SW480 (cell line): ENCODE results near the gene B3GAT1.

Source experiments
- DNase-seq: peaks from one replicate; pipeline ENCODE4 v3.0.0-alpha.2; 2016; ENCODE audit warnings: low spot score

Gene B3GAT1

GRCh38 chr11:134441281-134441680, 29.2 kb upstream of the B3GAT1 start:
- DNase-seq = no peak

- DNase-seq = no peak
Measured at GRCh38 chr11:134440851-134441250, 28.8 kb upstream of the B3GAT1 start.

GRCh38 chr11:134438542-134439537, 26.8 kb upstream of the B3GAT1 start:
- peak; percentile 76 for DNase-seq

GRCh38 chr11:134437821-134438220, 25.8 kb upstream of the B3GAT1 start:
- DNase-seq = no peak

DNA sequence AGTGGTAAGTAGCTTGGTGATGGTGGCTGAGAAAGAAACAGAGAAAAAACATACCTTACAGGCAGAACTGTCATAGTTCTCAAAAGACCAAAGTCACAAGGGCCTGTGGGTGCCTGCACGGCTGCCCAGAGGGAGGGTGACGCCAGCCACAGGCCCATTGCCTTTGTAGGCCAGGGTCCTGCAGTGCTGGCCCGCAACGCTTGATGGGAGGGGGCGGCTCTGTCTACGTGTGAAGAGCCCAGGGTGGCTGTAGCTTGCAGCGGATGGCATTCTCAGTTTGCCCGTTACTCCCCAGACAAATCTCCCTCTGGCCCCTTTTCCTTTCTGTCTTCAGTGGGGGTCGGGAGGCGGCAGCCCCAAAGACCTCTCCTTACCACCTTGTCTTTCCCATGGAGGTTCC, 24.7 kb upstream of the B3GAT1 start:
- no peak for DNase-seq

DNA sequence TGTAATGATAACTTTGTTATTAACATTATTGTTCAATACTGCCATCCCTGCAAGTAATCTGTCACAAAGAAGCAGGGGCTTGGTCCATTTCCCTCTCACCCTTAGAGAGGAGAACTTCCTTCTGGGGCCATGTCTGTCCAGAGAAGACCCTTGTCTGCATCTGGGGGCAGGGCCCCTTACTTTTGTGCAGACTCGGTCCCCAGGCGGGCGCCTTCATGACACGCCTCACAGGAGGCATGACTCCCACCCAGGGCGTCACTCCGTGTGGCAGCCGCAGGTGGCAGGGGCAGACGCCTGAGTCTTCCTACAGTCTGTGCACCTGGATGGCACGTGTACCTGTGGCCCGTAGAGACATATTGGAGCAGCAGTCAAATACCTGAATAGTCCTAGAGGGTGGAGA, 21.8 kb upstream of the B3GAT1 start:
- no peak for DNase-seq

DNA sequence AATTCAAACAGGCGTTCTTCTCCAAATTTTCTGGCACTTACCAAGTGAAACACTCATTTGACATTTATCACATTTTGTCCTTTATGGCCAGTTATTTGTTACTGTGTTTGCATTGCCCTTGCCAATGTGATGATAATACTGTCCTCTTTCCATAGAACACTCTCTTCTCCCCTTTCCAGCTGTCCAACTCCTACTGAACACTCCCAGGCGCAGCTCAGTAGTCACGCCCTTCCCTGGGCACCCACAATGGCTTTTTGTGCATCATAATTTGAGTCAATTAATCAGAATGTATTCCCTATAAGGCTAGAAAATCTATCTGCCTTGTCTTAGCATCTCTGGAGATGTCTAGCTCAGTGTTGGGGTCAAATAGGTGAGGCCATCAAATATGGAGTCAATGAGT, 21.2 kb upstream of the B3GAT1 start:
- DNase-seq = no peak

- no peak for DNase-seq
Measured at GRCh38 chr11:134432776-134433175, 20.7 kb upstream of the B3GAT1 start.

- DNase-seq = no peak
Measured at GRCh38 chr11:134429106-134429505, 17.1 kb upstream of the B3GAT1 start.

DNA sequence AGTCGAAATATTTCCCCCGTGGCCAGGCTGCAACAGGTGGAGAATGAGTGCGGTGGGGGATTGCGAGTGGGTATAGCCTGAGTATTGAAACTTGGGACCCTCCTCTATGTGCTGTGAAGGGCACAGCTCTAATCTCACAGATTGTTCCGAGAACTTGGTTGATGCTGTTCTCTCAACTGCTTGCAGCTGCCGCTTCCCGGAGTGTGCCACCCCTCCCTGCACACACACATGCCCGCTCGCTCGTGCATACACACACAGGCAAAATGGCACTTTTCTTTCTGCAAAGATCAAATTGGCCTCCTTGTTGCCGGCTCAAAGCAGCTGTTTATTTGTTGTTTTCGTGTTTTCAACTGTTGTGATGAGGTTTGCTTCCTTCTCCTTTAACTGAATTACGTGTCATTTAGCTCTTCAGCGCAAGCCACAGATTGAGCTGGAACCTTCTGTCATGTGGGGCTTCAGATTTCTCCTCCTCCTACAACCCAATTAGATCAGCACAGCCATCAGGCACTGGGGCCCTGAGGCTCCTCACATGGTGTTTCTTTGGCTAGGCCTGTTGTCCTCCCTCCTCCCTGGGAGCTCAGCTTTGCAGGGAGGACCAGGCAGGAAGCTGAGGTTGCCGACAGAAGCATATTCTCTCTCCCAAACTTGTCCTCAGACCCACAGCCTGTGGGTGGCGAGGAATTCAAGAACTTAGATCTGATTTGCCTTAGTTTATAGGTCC, 13.9 kb upstream of the B3GAT1 start:
- DNase-seq = no peak

GRCh38 chr11:134425413-134425812, 13.4 kb upstream of the B3GAT1 start:
- DNase-seq = no peak

DNA sequence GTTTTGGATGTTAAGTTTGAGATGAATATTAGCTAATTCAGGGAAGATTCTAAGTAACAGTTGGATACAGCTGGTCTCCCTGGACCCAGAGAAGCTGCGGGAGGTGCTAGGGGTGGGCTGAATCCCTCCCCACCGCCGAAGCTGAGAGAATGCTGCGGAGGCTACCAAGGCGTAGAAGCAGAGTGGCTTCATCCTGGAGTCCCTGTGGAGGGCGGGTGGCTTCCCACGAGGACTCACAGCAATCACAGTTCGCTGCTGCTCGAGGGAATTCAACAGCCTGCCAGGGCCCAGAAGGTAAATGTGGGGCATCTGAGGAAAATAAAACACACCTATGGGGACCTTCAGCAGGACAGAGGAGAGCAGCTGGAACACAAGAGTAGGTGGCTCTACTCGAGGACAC, 11.1 kb upstream of the B3GAT1 start:
- no peak for DNase-seq

- DNase-seq = no peak
Measured at GRCh38 chr11:134417871-134418840, 6.1 kb upstream of the B3GAT1 start.

GRCh38 chr11:134416726-134417125, 4.7 kb upstream of the B3GAT1 start:
- DNase-seq = no peak

DNA sequence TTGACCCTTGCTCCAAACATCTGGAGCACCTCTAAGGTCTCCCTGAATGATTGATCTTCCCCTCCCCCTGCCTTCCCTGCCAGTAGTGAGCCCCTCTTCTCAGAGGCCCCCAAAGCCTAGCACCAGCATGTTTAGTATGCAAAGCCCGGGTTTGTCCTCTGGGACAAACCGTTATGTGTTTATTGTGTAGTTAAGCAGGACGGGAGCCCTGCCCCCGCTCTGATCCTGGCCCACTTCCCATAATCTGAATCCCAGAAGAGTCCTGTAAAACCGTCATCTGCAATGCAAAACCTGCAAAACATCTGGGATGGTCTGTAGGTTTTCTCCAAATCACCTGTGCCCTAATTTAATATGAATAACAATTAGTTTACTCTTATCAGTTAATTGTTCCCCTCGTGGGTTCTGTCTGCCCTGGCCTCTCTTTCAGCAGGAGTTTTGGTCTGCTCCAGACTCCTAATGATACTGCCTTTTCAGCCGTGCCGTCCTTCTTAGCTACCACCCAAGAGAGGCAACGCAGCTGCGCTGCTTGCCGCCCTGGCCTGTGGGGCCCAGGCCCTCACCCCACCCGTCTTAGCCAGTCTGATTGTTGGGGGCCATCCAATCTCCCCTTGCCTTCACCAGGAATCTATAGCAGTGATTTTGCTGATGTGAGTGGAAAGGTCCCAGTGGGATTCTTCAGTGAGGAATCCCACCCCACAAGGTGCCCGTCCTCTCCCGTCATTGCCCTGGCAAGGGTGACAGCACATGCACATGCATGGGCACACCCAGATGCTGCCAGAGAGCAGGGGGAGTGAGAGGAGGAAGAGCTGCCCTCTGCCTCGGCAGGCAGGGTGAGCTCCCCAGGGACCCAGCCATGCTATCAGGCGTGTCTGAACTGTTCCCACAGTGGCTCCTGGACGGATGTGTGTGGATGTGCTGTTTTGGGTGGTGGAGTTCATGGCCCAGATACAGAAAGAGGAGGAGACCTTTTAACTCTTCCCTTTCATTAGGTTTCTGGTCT, 3.0 kb upstream of the B3GAT1 start:
- no peak for DNase-seq

DNA sequence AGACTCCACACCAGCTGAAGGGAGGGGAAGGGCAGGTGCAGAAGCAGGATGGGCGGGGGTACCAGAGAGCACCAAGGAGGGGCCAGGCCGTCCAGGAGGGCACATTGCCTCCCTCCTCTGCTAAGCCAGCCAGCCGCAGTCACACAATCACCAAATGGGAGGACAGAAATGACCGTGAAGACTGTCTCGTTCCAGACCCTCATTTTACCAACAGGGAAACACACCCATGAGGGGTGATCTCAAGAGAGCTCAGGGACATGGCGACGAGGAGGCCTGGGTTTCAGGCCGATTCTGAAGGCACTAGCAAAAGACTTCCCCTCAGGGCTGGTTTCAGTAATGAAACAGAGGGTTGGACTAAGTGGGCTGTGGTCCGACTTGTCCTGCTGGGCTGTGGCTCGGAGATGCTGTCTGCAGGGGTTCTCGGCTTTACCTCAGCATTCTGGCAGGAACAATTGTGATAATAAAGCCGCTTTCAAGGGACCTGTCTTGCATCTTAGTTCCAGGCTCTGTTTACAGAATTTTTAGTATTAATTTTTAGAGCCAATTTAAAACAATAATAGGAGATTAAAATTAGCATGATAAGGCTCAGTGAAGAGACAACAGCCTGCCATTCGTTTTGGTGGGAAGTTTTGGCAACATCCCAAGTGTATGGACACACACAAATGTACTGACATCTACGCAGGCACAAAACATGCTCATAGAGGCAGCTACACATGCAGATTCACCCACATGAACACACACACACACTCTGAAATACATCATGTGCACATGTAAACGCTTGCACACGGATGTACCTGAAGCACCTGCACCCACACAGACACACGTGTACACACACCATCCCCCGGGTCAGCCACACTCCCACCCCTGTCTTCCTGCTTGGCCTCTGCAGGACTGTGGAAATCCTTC, 2.0 kb upstream of the B3GAT1 start:
- DNase-seq = no peak

DNA sequence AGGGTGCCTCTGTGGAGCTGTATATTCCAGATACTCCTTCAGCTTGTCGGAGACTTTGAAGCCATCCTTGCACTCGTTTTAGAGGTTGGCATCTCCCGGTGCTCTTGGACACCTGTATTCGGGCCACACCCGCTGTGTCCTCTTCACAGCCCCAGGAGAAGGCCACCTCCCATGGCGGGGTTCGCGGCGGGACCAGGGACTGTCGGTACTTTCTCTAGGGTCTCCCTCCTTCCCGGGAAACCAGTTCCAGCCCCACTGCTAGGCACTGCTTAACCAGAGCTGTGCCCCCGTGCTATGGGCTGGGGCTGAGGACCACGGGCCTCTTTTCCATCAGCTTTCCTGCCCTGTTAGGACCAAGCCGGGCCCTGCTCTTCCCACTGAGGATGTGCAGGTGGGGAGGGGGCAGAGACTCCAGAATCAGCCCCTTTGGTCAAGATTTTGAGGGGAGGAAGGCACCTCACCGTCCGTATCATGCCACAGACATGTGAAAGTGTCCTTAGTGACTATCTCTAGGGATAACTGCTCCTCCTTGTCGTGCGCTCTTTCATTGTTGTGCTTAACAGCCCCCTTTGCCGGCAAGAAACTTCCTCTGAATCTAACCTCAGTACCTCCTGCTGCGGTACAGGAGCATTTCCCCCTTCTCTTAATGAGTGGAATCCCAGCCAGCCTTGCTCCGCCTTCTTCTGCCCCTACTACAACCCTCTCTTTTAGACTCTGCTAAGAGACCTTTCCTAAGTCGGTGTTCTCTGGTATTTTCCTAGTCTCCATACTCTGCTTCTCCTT, 1.2 kb upstream of the B3GAT1 start:
- no peak for DNase-seq

DNA sequence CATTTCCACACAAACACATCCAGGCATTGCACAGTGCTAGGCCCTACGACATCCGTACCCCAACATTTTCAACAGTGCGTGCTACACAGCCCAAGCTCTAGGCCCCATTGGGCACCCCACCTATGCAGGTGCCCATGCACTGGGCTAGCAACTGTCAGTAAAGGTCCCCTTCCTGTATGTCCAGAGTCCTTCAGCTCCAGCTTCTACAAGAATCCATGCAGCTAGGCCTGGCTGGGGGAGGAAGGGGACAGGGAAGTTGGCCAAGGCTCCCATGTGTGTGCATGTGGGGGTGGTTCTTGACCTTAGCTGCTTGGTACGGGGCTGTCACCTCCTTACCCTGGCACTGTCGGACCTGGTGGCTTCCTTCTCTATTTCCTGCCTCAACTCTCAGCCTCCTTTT, 1.3 kb downstream of the B3GAT1 start:
- DNase-seq = no peak
